Cardiac muscle cell (in vitro differentiated cells and primary cell): ENCODE results near the gene ZNF442. TPM values are rescaled to one million over a fixed set of nuclear protein-coding genes. Genes with fewer than 3 reads are reported as not detected.
"Not testable (repeated sequence)": the region's sequence is repeated elsewhere in the genome, so short reads cannot be mapped to it uniquely, and the experiment has no call there.

Source experiments
- DNase-seq, 2 donors: peaks; one replicate each; pipeline versions ENCODE4 v3.0.0 to v3.0.0-alpha.2; 2010 to 2017; ENCODE audit warnings: low read depth in 1 of 2, low spot score in 1 of 2
- H3K27ac ChIP-seq: fragments of 200-600 bp; sonication (generic); 2 replicates; pipeline ENCODE4 v1.5.1; 2016
- H3K27me3 ChIP-seq: fragments of 200-600 bp; sonication (generic); 2 replicates; pipeline ENCODE4 v1.6.0; 2016; ENCODE audit warnings: control low read depth
- H3K36me3 ChIP-seq: fragments of 200-600 bp; sonication (generic); 2 replicates; pipeline ENCODE4 v1.5.1; 2016; ENCODE audit warnings: control low read depth
- H3K4me1 ChIP-seq: fragments of 200-600 bp; sonication (generic); 2 replicates; pipeline ENCODE4 v1.8.1; 2017; ENCODE audit warnings: low read depth, mild to moderate bottlenecking, mixed run types
- H3K4me3 ChIP-seq: fragments of 200-600 bp; sonication (generic); 2 replicates; pipeline ENCODE4 v1.5.1; 2016; ENCODE audit warnings: mild to moderate bottlenecking
- H3K9me3 ChIP-seq: fragments of 200-600 bp; sonication (generic); 2 replicates; pipeline ENCODE4 v1.5.1; 2017; ENCODE audit warnings: low read depth, mild to moderate bottlenecking, control low read depth
- polyA plus RNA-seq: library from polyadenylated mRNA; unstranded; fragments of >200 nt; fragmentation: Nextera tagmentation; extraction: Ambion mirVana; gene quantifications from 2 replicates; pipeline ENCODE4 v1.2.1, GENCODE V29; 2016
- total RNA-seq: library from RNA; depleted of rRNA; stranded (reverse); fragments of >200 nt; gene quantifications from 2 replicates; pipeline ENCODE4 v1.2.3, GENCODE V29; 2016
- TF ChIP-seq, protein P1 (sequence below): IDR thresholded peaks from 2 replicates; pipeline ENCODE4 v1.5.1; 2012; ENCODE audit warnings: low read depth, mild to moderate bottlenecking, low read length

ZNF442 gene
- total and polyA plus RNA-seq, 2 experiments from 2014 or later = 2.7 to 3.4 TPM

DNA sequence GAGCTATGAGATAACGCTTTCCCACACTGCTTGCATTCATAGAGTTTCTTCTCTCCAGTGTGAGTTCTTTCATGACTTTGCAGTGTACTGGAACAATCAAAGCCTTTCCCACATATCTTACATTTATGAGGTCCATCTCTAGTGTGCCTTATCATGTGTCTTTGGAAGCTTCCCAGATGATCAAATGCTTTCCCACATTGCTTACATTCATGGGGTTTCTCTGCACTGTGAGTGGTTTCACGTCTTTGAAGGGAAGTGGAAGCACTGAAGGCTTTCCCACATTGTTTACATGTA is 14.9 kb upstream of the ZNF442 start:
- no peak overlapping the region for H3K27ac ChIP-seq
- H3K27me3 ChIP-seq = no peaks in the 10 kb centered on the region
- TF ChIP-seq, protein P1, sequence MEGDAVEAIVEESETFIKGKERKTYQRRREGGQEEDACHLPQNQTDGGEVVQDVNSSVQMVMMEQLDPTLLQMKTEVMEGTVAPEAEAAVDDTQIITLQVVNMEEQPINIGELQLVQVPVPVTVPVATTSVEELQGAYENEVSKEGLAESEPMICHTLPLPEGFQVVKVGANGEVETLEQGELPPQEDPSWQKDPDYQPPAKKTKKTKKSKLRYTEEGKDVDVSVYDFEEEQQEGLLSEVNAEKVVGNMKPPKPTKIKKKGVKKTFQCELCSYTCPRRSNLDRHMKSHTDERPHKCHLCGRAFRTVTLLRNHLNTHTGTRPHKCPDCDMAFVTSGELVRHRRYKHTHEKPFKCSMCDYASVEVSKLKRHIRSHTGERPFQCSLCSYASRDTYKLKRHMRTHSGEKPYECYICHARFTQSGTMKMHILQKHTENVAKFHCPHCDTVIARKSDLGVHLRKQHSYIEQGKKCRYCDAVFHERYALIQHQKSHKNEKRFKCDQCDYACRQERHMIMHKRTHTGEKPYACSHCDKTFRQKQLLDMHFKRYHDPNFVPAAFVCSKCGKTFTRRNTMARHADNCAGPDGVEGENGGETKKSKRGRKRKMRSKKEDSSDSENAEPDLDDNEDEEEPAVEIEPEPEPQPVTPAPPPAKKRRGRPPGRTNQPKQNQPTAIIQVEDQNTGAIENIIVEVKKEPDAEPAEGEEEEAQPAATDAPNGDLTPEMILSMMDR = no peak
- no peaks in the 10 kb centered on the region for H3K4me1 ChIP-seq
- H3K36me3 ChIP-seq = no peaks in the 10 kb centered on the region
- no peaks in the 10 kb centered on the region for H3K9me3 ChIP-seq
- H3K4me3 ChIP-seq = no peak overlapping the region
- no peak for DNase-seq

DNA sequence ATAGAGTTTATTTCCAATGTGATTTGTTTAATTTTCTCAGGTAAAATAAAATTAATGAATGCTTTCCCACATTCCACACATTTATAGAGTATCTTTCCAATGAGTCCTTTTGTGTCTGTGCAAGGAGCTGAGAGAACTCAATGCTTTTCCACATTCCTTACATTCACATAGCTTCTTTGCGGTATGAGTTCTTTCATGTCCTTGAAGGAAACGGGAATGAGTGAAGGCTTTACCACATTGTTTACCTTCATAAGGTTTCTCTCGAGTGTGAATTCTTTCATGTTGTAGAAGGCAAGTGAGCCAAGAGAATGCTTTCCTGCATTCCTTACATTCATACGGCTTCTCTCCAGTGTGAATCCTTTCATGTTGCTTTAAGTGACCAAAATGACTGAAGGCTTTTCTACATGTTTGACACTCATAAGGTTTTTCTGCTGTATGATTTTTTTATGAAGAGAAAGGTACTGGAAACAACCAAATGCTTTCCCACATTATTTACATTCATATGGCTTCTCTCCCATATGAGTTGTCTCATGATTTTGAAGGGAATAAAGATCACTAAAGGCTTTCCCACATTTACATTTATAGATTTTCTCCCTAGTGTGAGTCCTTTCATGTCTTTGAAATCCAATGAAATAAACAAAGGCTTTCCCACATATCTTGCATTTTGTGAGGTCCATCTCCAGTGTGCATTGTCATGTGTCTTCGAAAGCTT is 14.4 kb upstream of the ZNF442 start:
- H3K4me1 ChIP-seq = no peaks in the 10 kb centered on the region
- no peak for DNase-seq
- H3K27ac ChIP-seq = no peak overlapping the region
- no peaks in the 10 kb centered on the region for H3K27me3 ChIP-seq
- no peak overlapping the region for H3K4me3 ChIP-seq
- no peaks in the 10 kb centered on the region for H3K9me3 ChIP-seq
- TF ChIP-seq, protein P1 = no peak
- no peaks in the 10 kb centered on the region for H3K36me3 ChIP-seq

DNA sequence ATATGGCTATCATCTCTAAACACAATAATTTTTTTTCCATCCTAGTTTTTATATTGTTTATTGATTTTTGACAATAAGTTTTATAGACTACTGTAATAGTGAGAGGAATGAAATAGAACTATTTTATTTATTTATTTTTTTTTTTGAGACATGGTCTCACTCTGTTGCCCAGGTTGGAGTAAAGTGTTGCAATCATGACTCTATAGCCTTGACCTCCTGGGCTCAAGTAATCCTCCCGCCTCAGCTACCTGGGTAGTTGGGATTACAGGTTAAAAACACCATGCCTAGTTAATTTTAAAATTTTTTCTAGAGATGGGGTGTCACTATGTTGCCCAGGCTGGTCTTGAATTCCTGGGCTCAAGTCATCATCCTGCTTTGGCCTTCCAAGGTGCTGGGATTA is 8.5 kb upstream of the ZNF442 start:
- Histone ChIP-seq H3K4me3 (no peak overlapping the region), H3K27me3 (no peaks in the 10 kb centered on the region), H3K4me1 (no peaks in the 10 kb centered on the region), H3K9me3 (no peaks in the 10 kb centered on the region), H3K36me3 (no peaks in the 10 kb centered on the region), H3K27ac (no peak overlapping the region)
- no peak for DNase-seq
- TF ChIP-seq, protein P1 = no peak

DNA sequence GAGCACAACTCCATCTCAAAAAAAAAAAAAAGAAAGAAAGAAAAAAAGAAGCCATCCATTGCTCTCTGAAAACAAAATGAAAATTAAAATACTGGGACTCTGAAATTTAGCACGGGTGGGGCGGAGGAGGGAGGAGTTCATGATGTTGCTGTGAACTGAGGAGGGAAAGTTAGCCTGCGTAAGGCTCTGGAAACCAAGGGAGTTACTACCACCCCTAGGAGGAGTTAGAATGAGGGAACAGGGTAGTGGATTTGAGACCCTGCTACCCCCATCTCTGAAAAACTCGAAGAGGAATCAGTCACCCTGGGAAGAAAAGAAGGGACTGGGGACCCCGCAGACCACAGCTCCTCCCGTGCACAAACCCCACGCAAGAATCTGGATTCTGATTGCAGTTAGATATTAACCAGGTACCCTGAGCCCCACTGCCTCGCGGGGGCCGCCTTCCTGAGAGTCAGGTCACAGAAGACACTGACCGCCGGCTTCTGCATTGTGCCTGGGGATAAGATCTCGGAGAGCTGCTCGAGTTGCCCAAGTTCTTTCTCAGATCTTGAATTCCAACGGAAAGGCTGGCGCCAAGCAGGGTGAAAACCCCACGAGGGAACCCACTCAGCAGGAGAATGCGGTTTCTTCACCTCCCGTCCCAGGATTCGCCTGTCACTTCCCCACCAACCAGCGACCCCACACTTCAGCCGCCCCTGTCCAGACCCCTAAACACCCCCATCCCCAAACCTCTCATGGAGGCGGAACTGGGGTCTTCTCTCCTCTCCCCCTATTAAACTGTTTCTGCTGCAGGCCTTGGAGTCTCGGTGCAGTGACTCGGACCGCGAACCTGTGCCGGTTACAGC is 870 bp downstream of the ZNF442 start:
- H3K9me3 ChIP-seq = no peaks in the 10 kb centered on the region
- peak overlapping the region; percentile 72 for H3K4me3 ChIP-seq
- H3K27ac ChIP-seq = peak overlapping the region; percentile 79
- peak; percentile 27 to 29 for DNase-seq
- no peaks in the 10 kb centered on the region for H3K4me1 ChIP-seq
- H3K27me3 ChIP-seq = no peaks in the 10 kb centered on the region
- no peaks in the 10 kb centered on the region for H3K36me3 ChIP-seq
- TF ChIP-seq, protein P1 = no peak

DNA sequence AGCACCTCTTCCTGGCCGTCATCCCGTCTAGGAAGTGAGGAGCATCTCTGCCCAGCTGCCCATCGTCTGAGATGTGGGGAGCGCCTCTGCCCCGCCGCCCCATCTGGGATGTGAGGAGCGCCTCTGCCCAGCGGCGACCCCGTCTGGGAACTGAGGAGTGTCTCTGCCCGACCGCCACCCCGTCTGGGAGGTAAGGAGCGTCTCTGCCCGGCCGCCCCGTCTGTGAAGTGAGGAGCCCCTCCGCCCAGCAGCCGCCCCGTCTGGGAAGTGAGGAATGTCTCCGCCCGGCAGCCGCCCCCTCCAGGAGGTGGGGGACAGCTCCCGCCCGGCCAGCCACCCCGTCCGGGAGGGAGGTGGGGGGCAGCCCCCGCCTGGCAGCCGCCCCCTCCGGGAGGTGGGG is 3.2 kb downstream of the ZNF442 start:
- not testable (repeated sequence) for DNase-seq, H3K36me3 ChIP-seq, H3K9me3 ChIP-seq

DNA sequence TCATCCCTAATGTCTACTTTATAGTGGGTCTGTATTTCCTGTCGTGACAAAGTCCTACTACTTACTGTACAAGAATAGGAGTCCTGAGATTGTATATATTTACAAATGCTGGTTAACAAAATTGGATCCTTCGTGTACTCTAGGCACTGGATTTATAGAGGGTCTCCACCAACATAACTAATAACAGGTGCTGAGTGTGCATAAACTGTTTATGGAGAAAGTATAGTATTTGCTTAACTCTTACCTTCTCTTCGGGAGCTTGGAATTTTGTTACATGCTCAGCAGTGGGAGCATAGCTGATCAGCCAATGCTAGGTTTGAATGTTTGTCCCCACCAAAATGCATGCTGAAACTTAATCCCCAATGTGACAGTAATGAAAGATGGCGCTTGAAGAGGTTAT is 12.1 kb downstream of the ZNF442 start:
- Histone ChIP-seq H3K4me3 (no peak overlapping the region), H3K27me3 (no peaks in the 10 kb centered on the region), H3K4me1 (no peaks in the 10 kb centered on the region), H3K9me3 (no peaks in the 10 kb centered on the region), H3K36me3 (peaks cover 15% of the 10 kb centered on the region), H3K27ac (no peak overlapping the region)
- TF ChIP-seq, protein P1 = no peak
- DNase-seq = no peak

More for the DNA sequence above, 3.2 kb downstream of the ZNF442 start:
- H3K27ac ChIP-seq, H3K4me3 ChIP-seq, H3K27me3 ChIP-seq, H3K4me1 ChIP-seq: not testable (repeated sequence)
